Lower leg skin (tissue), 4 donors: Measurements from ENCODE around the gene ADCY6. TPM values are rescaled to one million over a fixed set of nuclear protein-coding genes. Genes with fewer than 3 reads are reported as not detected.
A peak's percentile ranks its signal among the peaks of the same experiment; 100 is the strongest.

ENCODE experiments used
- DNase-seq, 2 donors: peaks; one replicate each; pipeline ENCODE4 v3.0.0-alpha.2; 2019; ENCODE audit warnings: low spot score in 2 of 2
- H3K4me3 ChIP-seq: fragments of 200-600 bp; sonication (generic); 2 replicates; pipeline ENCODE4 v1.5.1; 2017; ENCODE audit warnings: mild to moderate bottlenecking, low read depth; ENCODE audit not compliant: poor library complexity, severe bottlenecking
- POLR2A ChIP-seq, 2 donors: fragments of 450-650 bp; IDR thresholded peaks; one replicate each; pipeline ENCODE4 v1.6.1; 2016 to 2017; ENCODE audit warnings: antibody characterized with exemption in 2 of 2, mild to moderate bottlenecking in 1 of 2, moderate library complexity in 1 of 2
- WGBS, 2 donors: methylation state at CpG; one replicate each; pipeline ENCODE4 v1.1.5; 2018; 5-methylcytosine and 5-hydroxymethylcytosine counted together
- intact Hi-C: fragments of 100-400 bp; cut with DNase I; formaldehyde crosslinking; loops from one replicate; pipeline ENCODE4 v1.15.0; 2023; ENCODE audit warnings: low total_unique reads
- total RNA-seq, 4 donors: library from RNA; depleted of rRNA; stranded (reverse); fragments of >200 nt; gene quantifications; one replicate each; pipeline ENCODE4 v1.1.0, GENCODE V29; 2016
- TF ChIP-seq, protein P1 (sequence below), 3 donors: fragments of 450-650 bp; IDR thresholded peaks; one replicate each; pipeline ENCODE4 v1.5.1; 2016; ENCODE audit warnings: antibody characterized with exemption in 3 of 3, mild to moderate bottlenecking in 3 of 3, moderate library complexity in 2 of 3

Gene ADCY6
- total RNA-seq, 4 donors from 2014 or later = 17.2 to 22.8 (median 20.2) TPM

DNA sequence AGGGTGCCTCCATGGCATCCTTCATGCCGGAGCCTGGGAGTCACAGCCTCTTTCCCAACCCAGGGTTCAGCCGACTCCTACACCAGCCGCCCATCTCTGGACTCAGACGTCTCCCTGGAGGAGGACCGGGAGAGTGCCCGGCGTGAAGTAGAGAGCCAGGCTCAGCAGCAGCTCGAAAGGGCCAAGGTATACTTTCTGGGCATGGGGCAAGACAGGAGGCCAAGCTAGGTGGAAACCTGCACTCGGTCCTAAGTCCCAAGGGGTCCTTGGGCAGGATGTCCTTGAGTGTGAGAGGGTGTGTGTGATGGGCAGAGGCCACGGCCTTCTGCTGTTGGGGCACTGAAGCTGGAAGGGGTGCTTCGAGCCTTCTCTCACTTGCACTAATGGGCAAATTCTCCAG is 34.4 kb upstream of the ADCY6 start:
- DNase-seq = no peak
- intact Hi-C loops = no loop called here
- WGBS, 2 donors = 92 to 99% methylated on average over 10 to 11 of the region's 11 CpGs
- no peak overlapping the region for H3K4me3 ChIP-seq
- TF ChIP-seq, protein P1, sequence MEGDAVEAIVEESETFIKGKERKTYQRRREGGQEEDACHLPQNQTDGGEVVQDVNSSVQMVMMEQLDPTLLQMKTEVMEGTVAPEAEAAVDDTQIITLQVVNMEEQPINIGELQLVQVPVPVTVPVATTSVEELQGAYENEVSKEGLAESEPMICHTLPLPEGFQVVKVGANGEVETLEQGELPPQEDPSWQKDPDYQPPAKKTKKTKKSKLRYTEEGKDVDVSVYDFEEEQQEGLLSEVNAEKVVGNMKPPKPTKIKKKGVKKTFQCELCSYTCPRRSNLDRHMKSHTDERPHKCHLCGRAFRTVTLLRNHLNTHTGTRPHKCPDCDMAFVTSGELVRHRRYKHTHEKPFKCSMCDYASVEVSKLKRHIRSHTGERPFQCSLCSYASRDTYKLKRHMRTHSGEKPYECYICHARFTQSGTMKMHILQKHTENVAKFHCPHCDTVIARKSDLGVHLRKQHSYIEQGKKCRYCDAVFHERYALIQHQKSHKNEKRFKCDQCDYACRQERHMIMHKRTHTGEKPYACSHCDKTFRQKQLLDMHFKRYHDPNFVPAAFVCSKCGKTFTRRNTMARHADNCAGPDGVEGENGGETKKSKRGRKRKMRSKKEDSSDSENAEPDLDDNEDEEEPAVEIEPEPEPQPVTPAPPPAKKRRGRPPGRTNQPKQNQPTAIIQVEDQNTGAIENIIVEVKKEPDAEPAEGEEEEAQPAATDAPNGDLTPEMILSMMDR (IDR thresholded peaks at IDR 0.05) = no peak
- TF ChIP-seq POLR2A (IDR thresholded peaks at IDR 0.05) = no peak

DNA sequence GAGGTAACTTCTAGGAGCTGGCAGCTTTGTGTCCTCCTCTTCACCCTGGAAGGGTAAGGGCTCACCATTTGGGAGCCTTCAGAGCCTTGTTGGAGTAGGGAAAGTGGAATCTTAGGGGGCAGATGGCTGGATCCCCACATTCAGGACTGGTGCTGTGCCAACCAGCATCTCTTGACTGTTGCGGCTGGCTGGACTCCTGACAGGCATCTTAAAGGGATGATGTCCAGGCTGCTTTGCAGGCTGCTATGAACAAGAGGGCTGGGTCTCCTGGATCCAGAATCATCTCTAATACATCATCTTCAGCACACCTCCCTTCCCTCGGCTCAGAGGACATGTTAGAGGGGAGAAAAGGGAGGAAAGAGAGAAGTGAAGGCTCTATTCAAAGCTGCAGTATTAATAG is 33.8 kb upstream of the ADCY6 start:
- WGBS, 2 donors = 67 to 70% methylated on average over 2 of the region's 2 CpGs
- no peak overlapping the region for H3K4me3 ChIP-seq
- TF ChIP-seq, protein P1 (IDR thresholded peaks at IDR 0.05) = no peak
- no peak for TF ChIP-seq POLR2A (IDR thresholded peaks at IDR 0.05)
- no peak for DNase-seq
- intact Hi-C loops = no loop called here

DNA sequence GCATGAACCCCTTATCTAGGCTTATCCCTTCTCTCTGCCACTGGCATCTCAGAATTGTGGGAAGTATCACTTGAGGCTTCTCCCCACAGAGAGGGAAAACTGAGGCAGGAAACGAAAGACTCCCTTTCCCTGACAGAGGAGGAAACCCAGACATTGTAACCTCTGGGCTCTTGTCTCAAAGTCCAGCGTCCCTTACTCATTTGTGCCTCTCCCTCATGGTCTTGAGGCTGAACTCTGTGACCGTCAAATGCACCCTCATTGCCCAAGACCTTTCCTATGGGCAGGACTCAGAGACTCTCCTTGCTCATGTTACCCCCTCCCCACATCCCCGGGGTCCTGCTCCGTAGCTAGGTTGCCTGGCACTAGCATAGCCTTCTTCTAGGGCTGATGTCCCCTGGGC is 33.2 kb upstream of the ADCY6 start:
- whole genome bisulfite sequencing, 2 donors = 87 to 90% methylated on average over 5 of the region's 5 CpGs
- no peak overlapping the region for H3K4me3 ChIP-seq
- intact Hi-C loops = no loop called here
- TF ChIP-seq, protein P1 (IDR thresholded peaks at IDR 0.05) = no peak
- no peak for TF ChIP-seq POLR2A (IDR thresholded peaks at IDR 0.05)
- no peak for DNase-seq

DNA sequence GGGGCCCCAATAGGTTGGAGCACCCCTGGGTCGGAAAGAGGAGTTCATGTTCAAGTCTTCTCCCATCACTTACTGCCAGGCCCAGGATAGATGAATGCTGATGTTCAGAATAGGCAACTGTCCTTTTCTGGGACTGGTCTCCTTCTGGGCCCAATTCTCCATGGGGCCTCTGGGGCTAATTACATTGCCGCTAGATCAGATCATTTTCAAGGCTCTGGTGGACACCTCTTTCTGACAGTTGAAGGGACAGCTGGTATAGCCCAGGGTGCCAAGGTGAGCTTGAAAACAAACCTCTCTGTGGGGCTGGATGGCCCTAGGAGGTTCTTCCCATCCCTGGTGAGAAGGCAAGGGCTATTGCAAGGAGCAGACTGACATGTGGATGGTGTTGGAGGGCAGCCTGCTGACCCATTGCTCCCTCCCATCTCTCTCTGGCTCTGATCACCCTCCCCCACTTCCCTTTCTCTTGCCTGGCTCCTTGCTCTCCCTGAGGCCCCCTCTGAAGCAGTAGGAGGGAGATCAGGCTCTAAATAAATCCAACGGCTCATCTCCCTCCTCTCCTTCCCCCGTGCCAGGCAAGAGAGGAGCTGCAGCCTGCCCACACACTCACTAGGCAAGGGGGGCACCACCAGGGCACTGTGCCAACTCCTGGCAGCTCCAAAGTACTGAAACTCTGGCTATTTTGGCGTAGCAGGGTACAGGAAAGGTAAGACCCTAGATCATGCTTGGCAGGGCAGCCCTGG is 31.3 kb upstream of the ADCY6 start:
- WGBS, 2 donors = 82 to 87% methylated on average over 5 of the region's 5 CpGs
- TF ChIP-seq POLR2A (IDR thresholded peaks at IDR 0.05) = no peak
- no peak for DNase-seq
- intact Hi-C loops = no loop called here
- H3K4me3 ChIP-seq = no peak overlapping the region

DNA sequence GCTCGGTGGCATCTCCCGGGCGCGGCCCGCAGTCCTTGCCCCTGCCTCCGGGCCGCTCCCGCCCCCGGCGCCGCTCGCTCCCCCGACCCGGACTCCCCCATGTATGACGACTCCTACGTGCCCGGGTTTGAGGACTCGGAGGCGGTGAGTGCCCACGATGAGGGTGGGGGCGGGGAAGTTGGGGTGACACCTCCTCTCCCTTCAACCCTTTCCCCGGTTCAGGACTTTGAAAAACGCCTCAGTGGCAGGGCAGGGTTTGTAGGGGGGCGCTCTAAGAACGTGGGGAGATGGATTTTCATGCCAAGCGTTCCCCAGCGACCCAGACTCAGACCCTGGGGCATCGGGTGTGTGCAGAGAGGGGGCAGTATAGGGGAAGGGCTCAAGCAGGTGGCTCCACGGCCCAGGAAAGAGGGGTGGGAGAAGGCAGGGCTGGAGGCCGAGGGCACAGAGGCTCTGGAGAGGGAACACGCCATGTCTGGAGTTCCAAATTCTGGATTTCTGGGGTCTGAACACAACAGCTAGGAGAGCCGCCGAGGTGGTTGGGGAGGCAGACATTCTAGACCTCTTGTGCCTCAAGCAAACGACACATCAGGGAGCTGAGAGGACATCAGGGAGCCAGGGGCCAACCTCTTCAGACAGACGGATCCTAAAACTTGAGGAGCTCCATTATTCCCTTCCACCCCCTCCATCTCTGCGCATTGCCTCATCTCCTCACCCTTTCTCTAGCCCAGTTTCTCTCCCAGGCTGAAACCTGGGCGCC is 30.1 kb upstream of the ADCY6 start:
- 27 to 42% methylated on average over 18 to 33 of the region's 37 CpGs for WGBS, 2 donors
- no peak for DNase-seq
- TF ChIP-seq, protein P1 (IDR thresholded peaks at IDR 0.05) = no peak
- no peak for TF ChIP-seq POLR2A (IDR thresholded peaks at IDR 0.05)
- peak overlapping the region; percentile 50 for H3K4me3 ChIP-seq
- intact Hi-C loops = no loop called here
